HG03521 (cell line): ENCODE measurements around the gene MTG2.

Experiments used
- ATAC-seq: cut with Tn5 transposase; IDR thresholded peaks from one replicate; pipeline ENCODE4 v1.9.1; 2021; ENCODE audit warnings: mild to moderate bottlenecking, moderate library complexity; ENCODE audit not compliant: unreplicated experiment

MTG2 gene

GRCh38 chr20:62162765-62163484, 19.9 kb upstream of the MTG2 start:
- no peak for ATAC-seq

- no peak for ATAC-seq
These were observed 19.4 kb upstream of the MTG2 start for GRCh38 chr20:62163485-62163865.

DNA sequence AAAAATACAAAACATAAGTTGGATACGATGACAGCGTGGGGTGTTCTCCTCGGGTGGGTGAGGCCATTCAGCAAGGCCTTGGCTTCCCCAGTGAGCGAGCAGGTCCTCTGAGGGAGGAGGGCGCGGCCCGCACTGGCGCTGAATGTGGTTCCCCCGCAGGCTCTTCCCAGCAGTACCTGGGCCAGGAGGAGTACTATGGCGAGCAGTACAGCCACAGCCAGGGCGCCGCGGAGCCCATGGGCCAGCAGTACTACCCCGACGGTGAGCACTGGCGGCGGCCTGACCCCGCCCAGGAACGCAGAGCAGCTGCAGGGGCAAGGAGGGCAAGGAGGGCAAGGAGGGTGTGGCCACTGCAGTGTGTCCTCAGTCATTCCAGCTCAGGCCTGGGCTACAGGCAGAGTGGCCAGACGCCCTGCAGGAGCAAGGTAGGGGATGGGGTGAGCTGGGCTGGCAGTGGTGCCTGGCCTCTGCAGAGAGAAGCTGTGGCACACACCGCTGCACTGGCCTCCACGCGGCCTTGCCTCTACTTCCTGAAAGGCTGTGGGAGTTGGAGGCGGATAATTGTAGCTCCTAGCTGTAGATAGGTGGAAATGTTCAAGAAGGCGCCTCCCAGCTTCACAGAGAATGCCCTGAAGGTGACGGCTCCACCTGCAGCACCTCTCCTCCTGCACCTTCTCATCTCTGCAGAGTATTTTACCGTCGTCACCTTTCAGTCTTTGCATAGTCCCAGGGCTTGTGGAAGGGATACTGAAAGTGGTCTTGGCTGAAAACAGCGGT, 18.7 kb upstream of the MTG2 start:
- ATAC-seq, result no peak

GRCh38 chr20:62164879-62165761, 17.7 kb upstream of the MTG2 start:
- no peak for ATAC-seq

DNA sequence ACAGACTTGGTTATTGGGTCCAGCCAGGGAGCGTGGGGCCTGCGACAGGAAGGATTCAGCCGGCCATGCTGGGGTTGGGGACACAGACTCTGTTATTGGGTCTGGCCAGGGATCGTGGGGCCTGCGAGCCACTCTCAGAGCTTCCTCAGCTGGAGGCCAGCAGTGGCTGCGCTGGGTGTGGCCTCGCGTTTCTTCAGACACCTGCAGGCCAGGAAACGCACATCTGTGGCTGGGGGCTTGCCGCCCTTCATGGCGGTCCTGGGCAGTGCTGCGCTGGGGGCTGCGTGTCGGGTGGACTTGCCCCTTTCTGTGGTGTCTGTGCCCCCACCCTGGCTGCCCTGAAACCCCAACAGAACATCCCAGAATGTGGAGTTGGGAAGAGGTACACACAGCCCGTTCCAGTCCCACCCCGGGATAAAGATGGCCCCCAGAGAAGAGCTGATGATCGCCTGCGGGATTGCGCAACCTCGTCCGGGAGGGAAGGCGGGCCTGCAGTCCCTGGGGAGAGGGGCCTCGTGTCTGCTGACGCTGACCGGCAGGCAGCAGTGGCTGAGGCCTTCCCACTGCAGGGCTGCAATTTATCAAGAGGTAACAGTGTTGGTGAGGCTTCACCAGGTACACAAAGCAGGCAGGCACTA, 16.9 kb upstream of the MTG2 start:
- no peak for ATAC-seq

DNA sequence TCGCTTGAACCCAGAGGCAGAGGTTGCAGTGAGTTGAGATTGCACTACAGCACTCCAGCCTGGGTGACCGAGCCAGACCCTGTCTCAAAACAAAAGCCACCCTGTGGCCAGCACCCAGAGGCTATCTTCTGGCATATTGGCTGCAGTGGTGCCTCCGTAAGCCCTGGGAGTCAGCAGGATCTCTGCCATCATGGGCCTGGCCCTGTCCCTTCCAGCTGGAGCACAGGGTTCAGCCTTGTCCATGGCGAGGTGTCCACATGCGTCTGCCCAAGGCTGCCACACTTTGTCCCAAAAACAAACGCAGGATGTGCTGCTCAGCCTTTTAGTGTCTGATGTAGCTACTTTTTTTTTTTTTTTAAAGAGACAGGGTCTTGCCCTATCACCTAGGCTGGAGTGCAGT, 15.4 kb upstream of the MTG2 start:
- ATAC-seq, result no peak

DNA sequence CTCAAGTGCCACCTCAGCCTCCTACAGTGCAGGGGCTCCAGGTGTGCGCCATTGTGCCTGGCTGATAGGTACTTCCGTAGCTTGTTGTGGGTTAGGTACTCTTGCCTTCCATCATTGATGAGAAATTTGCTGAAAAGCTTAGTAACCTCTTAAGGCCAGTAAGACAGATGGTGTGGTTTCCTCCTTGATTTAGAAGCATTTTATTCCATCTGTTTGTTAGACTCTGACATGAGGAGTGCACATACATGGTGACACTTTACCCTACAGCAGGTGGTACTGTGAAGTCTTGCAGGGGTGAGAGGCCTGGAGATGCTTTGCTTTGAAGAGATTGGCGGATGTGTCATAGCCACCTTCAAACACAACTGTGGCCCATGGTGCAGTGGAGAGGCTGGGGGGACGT, 14.8 kb upstream of the MTG2 start:
- ATAC-seq, result no peak

GRCh38 chr20:62168890-62169435, 13.9 kb upstream of the MTG2 start:
- no peak for ATAC-seq

DNA sequence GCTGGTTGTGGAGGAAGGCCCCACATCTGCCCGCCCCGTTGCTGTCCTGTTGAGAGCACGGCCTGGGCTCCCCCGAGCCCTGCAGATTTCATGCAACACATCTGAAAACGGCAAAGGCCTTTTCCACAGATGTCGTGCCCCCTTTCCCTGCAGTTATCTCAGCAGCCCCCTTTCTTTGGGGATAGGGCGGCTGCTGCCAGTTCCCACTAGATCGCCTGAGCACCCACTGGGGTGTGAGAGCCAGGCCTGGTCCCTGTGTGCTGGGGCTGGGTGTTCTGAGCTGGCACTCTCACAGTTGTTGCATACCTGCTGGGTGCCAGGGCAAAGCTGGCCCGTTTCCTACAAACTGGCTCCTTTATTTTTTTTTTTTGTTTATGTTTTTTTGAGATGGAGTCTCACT, 12.3 kb upstream of the MTG2 start:
- no peak for ATAC-seq

DNA sequence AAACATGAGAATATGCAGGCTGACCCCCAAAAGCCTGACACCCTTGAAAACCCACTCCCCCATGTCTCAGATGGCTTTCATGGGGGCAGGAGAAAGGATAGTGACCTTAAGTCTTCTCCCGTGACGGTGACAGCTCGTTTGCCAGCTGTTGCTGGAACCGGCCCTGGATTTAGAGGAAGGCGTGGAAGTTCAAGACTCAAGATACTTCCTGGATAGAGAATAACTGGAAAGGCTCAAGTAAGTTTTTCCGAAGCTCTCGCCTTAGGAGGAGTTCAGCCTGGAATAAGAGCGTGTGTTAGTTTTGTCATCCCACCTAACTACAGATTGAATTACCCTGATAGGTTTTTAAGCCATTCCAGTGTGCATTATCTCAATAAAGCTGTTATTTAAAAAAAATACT, 11.6 kb upstream of the MTG2 start:
- no peak for ATAC-seq

- ATAC-seq, result no peak
These were observed 10.2 kb upstream of the MTG2 start for GRCh38 chr20:62172666-62173065.

DNA sequence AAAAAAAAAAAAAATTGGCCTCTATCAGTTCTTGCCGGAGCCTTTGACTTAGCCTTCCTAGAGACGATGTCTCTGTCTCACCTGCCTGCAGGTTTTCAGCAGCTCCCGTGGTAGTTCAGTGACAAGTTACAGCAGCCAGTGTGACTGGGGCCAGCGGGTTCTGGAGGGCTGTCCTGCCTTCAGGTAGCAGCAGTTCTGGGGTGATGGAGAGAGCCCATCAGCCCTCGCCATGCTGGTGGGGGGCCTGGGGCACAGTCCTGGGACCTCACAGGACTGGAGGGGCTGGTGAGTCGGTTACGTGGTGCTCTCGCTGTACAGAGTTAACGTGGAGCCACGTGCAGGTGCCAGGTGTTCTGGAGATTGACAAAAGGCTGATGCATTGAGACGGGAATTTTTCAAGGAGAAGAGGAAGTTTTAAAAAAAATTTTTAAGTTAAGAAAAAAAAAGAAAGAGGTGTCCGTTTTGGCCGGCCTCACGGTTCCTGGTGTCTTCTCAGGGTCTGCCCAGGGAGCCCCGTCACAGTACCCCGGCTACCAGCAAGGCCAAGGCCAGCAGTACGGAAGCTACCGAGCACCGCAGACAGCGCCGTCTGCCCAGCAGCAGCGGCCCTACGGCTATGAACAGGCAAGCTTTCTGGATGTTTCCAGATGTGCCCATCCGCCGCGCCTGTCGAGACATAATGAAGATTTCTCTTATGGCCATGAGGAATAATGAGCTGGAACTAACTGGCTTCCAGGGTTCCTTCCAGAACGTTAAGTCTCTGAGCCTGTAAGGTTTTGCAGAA, 8.6 kb upstream of the MTG2 start:
- ATAC-seq, result no peak

DNA sequence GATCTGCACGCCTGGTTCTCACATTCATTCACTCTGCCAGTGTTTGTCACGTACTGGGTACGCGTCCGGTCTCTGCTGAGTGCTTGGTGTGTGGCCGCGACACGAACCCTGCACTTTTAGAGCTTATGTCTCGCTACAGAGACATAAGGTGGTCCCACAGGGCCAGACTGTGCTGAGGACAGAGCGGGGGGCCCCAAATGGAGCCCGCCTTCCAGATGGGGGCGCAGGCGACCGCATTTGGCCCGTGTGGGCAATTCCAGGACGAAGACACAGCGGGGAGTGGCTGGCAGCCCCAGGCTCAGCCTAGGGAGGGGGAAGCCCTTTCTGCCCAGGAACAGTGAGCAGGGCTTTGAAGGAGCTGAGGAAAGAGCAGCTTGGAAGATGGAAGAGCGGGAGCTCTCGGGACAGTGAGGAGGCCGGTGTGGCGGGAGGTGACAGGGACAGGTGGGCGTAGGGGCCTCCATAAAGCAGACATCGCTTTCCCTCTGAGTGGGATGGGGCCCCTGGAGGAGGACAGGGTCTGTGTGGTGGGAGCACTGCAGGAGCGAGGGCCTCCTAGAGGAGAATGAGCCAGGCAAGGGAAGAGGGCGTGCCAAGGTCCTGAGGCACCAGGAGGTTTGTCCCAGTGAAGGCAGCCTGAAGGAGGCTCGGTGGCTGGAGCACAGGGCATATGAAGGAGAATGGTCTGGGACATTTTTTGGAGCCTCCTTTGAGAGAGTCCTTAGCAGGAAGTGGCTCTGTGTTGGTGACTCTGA, 7.8 kb upstream of the MTG2 start:
- ATAC-seq, result no peak

DNA sequence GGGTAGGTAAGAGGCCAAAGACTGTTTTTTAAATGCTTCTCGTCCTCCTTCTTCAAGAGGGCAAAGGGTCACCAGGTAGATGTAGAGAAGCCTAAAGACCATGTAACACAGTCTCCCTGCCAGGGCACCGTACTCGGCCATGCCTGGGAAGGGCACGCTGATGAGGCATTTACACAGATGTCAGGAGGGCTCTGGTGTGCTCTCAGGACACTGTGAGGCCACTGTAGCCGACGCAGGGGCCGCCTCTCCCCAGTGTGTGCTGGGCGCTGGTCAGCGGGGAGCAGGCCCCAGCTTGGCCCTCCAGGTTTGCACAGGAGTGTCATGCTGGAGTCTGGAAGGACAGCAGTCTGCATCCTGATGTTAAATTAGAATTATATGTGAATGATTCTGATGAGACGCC, 7.1 kb upstream of the MTG2 start:
- no peak for ATAC-seq

- ATAC-seq, result no peak
These were observed 6.0 kb upstream of the MTG2 start for GRCh38 chr20:62176866-62177265.

DNA sequence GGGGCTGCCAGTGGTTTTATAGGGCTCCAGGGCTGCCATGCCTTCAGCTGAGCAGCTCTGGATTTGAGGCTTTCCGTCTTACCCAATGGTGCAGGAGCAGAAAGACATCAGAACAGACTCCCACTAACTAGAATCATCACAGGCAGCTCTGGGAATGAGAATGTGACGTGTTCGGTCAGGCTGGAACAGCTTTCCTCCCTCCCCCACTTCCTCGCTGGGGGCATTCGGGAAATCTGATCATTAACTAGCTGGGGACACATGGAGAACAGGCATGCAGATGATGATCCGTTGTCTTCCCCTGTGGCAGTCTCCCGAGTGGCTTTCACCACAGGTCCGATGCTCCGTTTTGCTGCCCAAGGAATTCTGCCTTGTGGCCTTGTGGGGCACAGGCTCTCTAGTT, 5.5 kb upstream of the MTG2 start:
- no peak for ATAC-seq

- no peak for ATAC-seq
These were observed 4.3 kb upstream of the MTG2 start for GRCh38 chr20:62178316-62179161.

DNA sequence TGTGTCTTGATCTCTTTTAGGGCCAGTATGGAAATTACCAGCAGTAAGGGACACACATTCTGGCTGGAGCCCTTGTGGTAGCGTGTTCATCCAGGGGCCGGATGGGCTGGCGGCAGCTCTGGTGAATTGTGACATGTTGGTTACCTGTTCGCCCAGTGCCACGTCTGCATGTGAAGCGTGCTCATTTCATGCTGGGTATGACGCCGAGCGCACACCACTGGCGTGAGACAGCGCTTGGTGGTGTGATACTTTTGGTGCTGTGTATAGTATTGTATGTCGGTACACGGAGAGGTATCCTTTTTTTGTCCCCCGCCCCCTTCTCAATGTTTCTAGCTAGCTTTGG, 3.7 kb upstream of the MTG2 start:
- no peak for ATAC-seq

GRCh38 chr20:62181808-62182207, 1.0 kb upstream of the MTG2 start:
- no peak for ATAC-seq
